Measurements from ENCODE around the gene SNX33.

GRCh38 chr15:75677465-75678323 is 30.0 kb downstream of the SNX33 start:
- TF ChIP-seq CTCF (IDR thresholded peaks at IDR 0.05; ENCODE audit: borderline replicate concordance, extremely low read depth, low read length, poor library complexity, severe bottlenecking) (no peak), EZH2 (IDR thresholded peaks at IDR 0.05; ENCODE audit: borderline replicate concordance, low read depth, low read length, severe bottlenecking) (no peak)
